Activated T-helper 2 cell treated with anti-CD3 and anti-CD28 coated beads, Interferon-gamma antibody, Interleukin-2, Interleukin-4, amounts not matched to agents 10 μg/mL and 5 μg/mL and 100 μg/mL, durations not matched to agents 14 hours and 24 hours and 36 hours (primary cell): Measurements from ENCODE around the gene LOXL1. TPM values are rescaled to one million over a fixed set of nuclear protein-coding genes. Genes with fewer than 3 reads are reported as not detected.
"Not testable (repeated sequence)": the region's sequence is repeated elsewhere in the genome, so short reads cannot be mapped to it uniquely, and the experiment has no call there.

Experiments
- DNase-seq: peaks from one replicate; pipeline ENCODE4 v3.0.0; 2021; ENCODE audit warnings: low spot score
- H3K27ac Mint-ChIP-seq: one replicate; pipeline ENCODE4 v1.8.0; 2021; ENCODE audit warnings: mixed read lengths
- H3K27me3 Mint-ChIP-seq: one replicate; pipeline ENCODE4 v1.8.0; 2021; ENCODE audit warnings: low read depth, mixed read lengths
- H3K36me3 Mint-ChIP-seq: one replicate; pipeline ENCODE4 v1.8.0; 2021; ENCODE audit warnings: low read depth, mixed read lengths
- H3K4me1 Mint-ChIP-seq: one replicate; pipeline ENCODE4 v1.8.0; 2021; ENCODE audit warnings: low read depth, mixed read lengths
- H3K4me3 Mint-ChIP-seq: one replicate; pipeline ENCODE4 v1.8.0; 2021; ENCODE audit warnings: low read depth, mild to moderate bottlenecking, moderate library complexity, mixed read lengths
- H3K9me3 Mint-ChIP-seq: one replicate; pipeline ENCODE4 v1.8.0; 2021; ENCODE audit warnings: mixed read lengths
- intact Hi-C: fragments of 100-400 bp; cut with micrococcal nuclease; formaldehyde crosslinking; loops from one replicate; pipeline ENCODE4 v1.15.1; 2023
- total RNA-seq: library from RNA; stranded (reverse); gene quantifications from 2 replicates; pipeline ENCODE4 v1.2.3, GENCODE V29; 2022

The LOXL1 gene
- total RNA-seq, 1 donor from 2014 or later, result 0.84 TPM

DNA sequence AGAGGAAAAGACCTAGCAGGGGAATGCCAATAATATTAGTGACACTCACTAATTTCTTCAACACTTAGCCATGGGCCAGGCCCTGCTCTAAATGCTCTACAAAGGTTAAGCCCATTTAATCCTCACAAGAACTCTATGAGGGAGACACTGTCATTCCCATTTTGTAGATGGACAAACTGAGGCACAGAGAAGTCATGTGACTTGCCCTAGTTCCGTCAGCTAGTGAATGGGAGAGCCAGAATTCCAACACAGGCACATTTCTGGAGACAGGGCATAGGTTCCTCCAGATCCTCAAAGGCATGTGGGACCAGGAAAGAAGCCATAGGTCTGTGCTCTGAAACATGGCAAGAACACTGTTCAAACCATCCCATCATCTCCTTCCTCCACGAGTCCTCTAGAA, 31.5 kb downstream of the LOXL1 start:
- Mint-ChIP-seq H3K4me1 (peaks cover 28% of the 10 kb centered on the region), H3K27ac (no peak overlapping the region), H3K9me3 (no peaks in the 10 kb centered on the region), H3K27me3 (no peaks in the 10 kb centered on the region), H3K4me3 (no peak overlapping the region), H3K36me3 (no peaks in the 10 kb centered on the region)
- DNase-seq, result no peak
- intact Hi-C loops, result no loop called here

DNA sequence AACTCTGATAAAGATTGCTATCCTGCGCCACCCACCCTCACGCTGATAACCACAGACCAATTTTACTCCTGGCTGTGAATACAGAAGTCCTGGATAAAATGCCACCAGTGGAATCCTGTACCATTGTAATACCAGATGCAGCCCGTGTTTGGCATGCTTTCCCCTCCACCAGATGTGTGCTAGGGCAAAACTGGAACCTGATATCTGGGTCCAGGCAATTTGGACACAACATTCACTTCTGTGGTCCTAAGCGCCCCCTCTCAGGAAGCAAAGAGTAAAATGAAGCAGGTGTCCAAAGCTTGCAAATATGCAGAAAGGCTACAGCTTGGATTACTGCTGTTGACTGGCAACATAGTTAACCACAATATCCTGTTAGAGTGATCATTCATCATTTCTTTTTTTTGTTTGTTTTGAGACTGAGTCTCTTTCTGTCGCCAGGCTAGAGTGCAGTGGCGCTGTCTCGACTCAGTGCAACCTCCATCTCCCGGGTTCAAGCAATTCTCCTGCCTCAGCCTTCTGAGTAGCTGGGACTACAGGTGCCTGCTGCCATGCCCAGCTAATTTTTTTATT, 32.8 kb downstream of the LOXL1 start:
- intact Hi-C loops, result no loop called here
- Mint-ChIP-seq H3K27ac (peak overlapping the region; percentile 24), H3K9me3 (no peaks in the 10 kb centered on the region), H3K27me3 (no peaks in the 10 kb centered on the region), H3K4me3 (peak overlapping the region; percentile 27), H3K36me3 (no peaks in the 10 kb centered on the region), H3K4me1 (peaks cover 28% of the 10 kb centered on the region)
- DNase-seq, result peak; percentile 26

DNA sequence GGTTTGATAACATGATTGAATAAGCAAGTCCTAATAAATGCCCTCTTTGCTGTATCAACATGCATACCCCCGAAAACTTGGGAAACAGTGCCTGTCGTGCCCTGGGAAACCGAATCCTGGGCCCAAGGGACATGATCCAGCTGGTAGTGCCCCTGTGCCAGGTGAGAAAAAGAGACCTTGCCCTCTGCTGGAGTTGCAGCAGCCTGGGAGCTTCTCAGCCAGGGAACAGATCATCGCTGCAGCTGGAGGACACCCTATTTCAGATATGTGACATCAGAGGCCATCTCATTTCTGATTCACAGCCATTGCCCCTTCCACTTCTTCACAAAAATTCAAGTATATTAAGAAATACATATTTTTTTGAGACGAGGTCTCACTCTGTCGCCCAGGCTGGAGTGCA, 33.5 kb downstream of the LOXL1 start:
- Mint-ChIP-seq H3K36me3 (no peaks in the 10 kb centered on the region), H3K4me1 (peaks cover 31% of the 10 kb centered on the region), H3K9me3 (no peaks in the 10 kb centered on the region), H3K27ac (peak overlapping the region; percentile 24), H3K4me3 (peak overlapping the region; percentile 27), H3K27me3 (no peaks in the 10 kb centered on the region)
- DNase-seq, result no peak
- intact Hi-C loops, result no loop called here

DNA sequence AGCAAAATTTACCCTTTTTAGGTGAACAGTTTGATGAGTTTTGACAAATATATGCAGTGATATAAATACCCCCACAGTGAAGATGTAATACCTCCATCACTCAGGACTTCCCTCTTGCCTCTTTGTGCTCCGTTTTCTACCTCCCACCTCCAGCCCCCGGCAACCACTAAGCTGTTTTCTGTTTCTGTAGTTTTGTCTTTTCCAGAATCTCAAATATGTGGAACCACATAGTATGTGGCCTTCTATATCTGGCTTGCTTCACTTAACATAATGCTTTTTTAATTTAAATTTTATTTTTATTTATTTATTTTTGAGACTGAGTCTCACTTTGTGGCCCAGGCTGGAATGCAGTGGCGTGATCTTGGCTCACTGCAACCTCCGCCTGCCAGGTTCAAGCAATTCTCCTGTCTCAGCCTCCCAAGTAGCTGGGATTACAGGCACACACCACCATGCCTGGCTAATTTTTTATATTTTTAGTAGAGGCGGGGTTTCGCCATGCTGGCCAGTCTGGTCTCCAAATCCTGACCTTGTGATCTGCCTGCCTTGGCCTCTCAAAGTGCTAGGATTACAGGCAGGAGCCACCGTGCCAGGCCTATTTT, 34.3 kb downstream of the LOXL1 start:
- H3K36me3 Mint-ChIP-seq, DNase-seq, H3K4me3 Mint-ChIP-seq, H3K27ac Mint-ChIP-seq, H3K9me3 Mint-ChIP-seq, intact Hi-C loops, H3K27me3 Mint-ChIP-seq: not testable (repeated sequence)
- H3K4me1 Mint-ChIP-seq, result peaks cover 38% of the 10 kb centered on the region

DNA sequence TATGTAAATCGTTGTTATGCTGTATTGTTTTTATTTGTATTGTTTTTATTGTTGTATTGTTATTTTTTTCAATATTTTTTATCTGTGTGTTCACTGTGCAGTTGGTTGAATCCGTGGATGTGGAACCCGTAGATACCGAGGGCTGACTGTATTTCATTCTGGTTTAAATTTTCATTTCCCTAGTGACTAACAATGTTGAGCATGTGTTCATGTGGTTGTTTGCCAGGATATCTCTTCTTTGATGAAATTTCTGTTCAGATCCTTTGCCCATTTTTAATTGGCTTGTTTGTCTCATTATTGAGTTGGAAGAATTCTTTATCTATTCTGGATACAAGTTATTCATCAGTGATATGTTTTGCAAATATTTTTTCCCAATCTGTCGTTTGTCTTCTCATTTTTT, 36.2 kb downstream of the LOXL1 start:
- Mint-ChIP-seq H3K4me1 (peaks cover 45% of the 10 kb centered on the region), H3K27ac (no peak overlapping the region), H3K27me3 (no peaks in the 10 kb centered on the region), H3K36me3 (no peaks in the 10 kb centered on the region), H3K4me3 (no peak overlapping the region), H3K9me3 (no peaks in the 10 kb centered on the region)
- DNase-seq, result no peak
- intact Hi-C loops, result no loop called here

DNA sequence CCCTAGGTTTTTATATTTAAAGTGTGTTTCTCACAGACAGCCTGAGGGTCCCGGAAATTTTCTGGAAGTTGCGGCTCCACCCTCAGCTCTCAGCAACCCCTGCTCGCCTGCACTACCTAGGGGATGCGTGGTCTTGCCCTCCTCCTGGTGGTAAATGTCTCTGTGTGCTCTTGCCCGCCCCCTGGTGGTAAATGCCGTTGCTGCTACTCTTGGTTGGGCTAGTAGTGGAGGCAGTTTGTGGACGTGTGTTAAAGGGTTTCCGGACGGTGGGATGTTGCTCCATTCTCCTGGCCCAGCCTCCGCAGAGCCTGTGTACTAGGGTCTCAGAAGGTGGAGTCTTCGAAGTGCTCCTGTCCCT, 38.5 kb downstream of the LOXL1 start:
- Mint-ChIP-seq H3K36me3 (no peaks in the 10 kb centered on the region), H3K9me3 (no peaks in the 10 kb centered on the region), H3K4me1 (peaks cover 36% of the 10 kb centered on the region), H3K27me3 (no peaks in the 10 kb centered on the region), H3K27ac (peak overlapping the region; percentile 80), H3K4me3 (peak overlapping the region; percentile 72)
- peak; percentile 78 for DNase-seq
- intact Hi-C loops, result loop anchor here (1.0 to 5.0 kb wide), 5 partner anchors 13 to 67 kb away; partner anchors contain the start of gene PML

DNA sequence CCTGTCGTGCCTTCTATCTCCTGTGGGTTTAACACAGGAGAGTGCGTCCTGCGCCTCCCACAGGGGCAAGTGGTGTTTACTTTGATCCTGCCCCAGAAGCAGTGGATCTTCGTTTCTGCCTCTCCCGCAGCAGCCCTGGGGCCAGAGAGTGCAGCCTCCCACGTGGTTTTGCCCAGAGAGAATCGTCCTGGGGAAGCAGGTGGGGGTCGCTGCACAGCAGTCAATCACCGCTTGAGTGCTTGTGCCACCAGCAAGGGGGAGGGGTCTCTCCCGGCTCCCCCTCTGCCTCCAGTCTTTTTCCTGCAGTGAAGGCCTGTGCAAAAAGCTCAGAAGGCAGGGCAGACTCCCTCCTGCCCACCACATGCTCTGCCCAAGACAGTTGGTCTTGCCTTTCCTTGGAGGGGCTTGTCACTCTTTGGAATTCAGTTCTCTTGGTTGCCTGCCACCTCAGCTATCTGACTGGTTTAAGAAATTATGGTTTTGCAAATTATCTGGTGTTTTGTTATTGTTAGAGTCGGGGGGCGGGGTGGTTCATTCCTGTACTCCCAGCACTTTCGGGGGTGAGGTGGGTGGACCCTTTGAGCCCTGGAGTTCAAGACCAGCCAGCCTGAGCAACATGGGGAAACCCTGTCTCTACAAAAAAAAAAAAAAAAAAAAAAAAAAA, 39.0 kb downstream of the LOXL1 start:
- Mint-ChIP-seq H3K4me1 (peaks cover 35% of the 10 kb centered on the region), H3K4me3 (peak overlapping the region; percentile 72), H3K9me3 (no peaks in the 10 kb centered on the region), H3K36me3 (no peaks in the 10 kb centered on the region), H3K27me3 (no peaks in the 10 kb centered on the region), H3K27ac (peak overlapping the region; percentile 80)
- intact Hi-C loops, result loop anchor here (2.0 to 5.0 kb wide), 3 partner anchors 30 to 42 kb away; partner anchors contain the start of gene PML
- DNase-seq, result no peak

DNA sequence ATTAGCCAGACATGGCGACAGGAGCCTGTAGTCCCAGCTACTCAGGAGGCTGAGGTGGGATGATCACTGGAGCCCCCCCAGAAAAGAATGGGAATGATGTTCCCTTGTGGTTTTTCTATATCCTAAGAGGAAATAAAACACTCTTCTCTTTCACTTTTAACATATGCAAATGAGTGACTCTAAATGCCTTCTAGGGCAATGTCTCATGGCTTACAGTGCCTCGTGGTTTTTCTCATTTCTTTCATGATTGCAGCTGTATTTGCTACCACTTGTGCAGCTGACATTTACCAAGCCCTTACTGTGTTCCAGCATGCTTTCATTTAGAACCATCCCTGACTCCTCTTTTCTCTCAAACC, 39.5 kb downstream of the LOXL1 start:
- Mint-ChIP-seq H3K36me3 (no peaks in the 10 kb centered on the region), H3K27me3 (no peaks in the 10 kb centered on the region), H3K4me1 (peaks cover 35% of the 10 kb centered on the region), H3K4me3 (peak overlapping the region; percentile 22), H3K27ac (peak overlapping the region; percentile 78), H3K9me3 (no peaks in the 10 kb centered on the region)
- intact Hi-C loops, result loop anchor here (2.0 to 5.0 kb wide), 3 partner anchors 29 to 42 kb away; partner anchors contain the start of gene PML
- DNase-seq, result no peak

DNA sequence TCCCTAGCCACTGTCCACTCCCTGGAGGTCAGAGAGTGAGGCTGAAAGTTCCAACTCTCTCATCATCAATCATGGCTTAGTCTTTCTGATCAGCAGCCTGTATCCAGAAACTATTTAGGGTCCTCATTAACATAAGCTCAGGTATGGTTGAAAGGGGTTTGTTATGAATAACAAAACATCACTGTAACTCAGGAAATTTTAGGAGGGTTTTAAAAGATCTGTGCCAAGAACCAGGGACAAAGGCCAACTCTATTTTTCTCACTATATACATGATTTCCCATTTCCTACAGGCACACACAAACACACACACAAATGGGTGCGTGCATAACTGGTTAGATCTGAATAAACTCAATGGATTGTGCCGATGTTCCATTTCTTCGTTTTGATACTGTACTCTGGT, 42.2 kb downstream of the LOXL1 start:
- H3K9me3 Mint-ChIP-seq, result no peaks in the 10 kb centered on the region
- no peaks in the 10 kb centered on the region for H3K27me3 Mint-ChIP-seq
- intact Hi-C loops, result loop anchor here (5.0 kb wide), 1 partner anchor 39 kb away; no protein-coding TSS in a partner anchor
- no peak for DNase-seq
- H3K27ac Mint-ChIP-seq, result no peak overlapping the region
- no peaks in the 10 kb centered on the region for H3K36me3 Mint-ChIP-seq
- no peak overlapping the region for H3K4me3 Mint-ChIP-seq
- peaks cover 41% of the 10 kb centered on the region for H3K4me1 Mint-ChIP-seq

DNA sequence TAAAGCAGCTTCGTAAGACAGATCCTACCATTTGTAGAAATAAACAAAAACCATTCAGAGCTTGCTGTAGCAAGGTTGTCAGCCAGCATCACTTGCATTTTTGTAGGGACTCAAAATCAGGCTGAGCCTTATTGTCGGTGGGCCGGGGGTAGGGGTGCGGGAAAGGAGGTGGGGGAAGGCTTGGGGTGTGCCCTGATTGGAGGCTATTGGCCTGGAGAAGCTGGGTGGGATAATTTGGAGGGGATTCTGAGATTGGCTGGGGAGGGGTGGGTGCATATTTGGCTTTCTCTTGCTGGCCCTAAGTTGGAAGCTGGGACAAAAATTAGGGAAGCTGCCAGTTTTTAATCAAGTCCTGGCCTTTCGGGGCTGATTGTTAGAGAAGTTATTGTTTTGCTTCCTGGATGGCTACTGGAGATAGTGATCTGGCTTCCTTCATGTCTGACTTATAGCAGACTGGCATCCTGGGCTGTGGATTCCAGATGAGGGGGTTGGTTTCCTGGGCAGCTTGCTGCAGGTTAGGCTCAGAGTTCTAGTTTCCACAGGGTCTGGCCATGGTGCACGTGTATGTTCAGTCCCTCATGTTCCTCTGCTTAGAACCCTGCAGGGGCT, 43.0 kb downstream of the LOXL1 start:
- H3K9me3 Mint-ChIP-seq, result no peaks in the 10 kb centered on the region
- H3K4me1 Mint-ChIP-seq, result peaks cover 42% of the 10 kb centered on the region
- H3K27me3 Mint-ChIP-seq, result no peaks in the 10 kb centered on the region
- intact Hi-C loops, result loop anchor here (5.0 kb wide), 1 partner anchor 38 kb away; no protein-coding TSS in a partner anchor
- no peaks in the 10 kb centered on the region for H3K36me3 Mint-ChIP-seq
- DNase-seq, result no peak
- H3K27ac Mint-ChIP-seq, result no peak overlapping the region
- H3K4me3 Mint-ChIP-seq, result no peak overlapping the region

DNA sequence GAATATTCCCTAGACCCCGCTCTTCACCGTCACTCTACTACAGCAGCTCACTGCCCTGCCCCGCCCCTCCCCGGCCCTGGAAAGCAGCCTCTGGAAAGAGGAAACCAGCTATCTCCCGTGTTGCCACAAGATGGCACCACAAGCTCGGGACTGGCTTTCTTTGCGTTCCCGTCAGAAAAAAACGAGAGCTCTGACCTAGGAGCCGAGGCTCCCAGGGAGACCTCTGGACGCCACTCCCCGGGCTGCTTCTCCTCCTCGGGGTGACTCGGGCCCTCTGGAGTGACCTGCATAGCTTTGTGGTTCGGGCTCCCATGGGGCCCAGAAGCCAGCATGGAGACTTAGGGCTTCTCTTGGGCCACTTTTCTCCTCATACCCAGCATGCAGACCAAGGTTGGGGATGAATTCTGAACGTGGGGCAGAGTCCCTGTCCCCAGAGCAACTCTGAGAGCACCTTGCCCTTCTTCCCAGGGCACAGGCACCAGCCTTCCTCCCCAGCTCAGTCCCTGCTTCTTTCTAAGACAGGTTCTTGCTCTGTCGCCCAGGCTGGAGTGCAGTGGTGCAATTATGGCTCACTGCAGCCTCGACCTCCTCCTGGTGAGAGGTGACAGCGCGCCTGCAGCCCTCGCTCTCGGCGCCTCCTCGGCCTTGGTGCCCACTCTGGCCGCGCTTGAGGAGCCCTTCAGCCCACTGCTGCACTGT, 46.9 kb downstream of the LOXL1 start:
- no peaks in the 10 kb centered on the region for H3K9me3 Mint-ChIP-seq
- H3K4me3 Mint-ChIP-seq, result no peak overlapping the region

DNA sequence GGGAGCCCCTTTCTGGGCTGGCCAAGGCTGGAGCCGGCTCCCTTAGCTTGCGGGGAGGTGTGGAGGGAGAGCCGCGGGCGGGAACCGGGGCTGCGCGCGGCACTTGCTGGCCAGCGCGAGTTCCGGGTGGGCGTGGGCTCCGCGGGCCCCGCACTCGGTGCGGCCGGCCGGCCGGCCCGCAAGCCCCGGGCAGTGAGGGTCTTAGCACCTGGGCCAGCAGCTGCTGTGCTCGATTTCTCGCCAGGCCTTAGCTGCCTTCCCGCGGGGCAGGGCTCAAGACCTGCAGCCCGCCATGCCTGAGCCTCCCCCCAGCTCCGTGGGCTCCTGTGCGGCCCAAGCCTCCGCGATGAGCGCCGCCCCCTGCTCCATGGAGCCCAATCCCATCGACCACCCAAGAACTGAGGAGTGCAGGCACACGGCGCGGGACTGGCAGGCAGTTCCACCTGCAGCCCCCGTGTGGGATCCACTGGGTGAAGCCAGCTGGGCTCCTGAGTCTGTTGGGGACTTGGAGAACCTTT, 47.5 kb downstream of the LOXL1 start:
- not testable (repeated sequence) for H3K4me3 Mint-ChIP-seq
- intact Hi-C loops, result loop anchor here (2.0 to 5.0 kb wide), 2 partner anchors 23 to 154 kb away; no protein-coding TSS in a partner anchor

More for the DNA sequence above, 46.9 kb downstream of the LOXL1 start:
- Mint-ChIP-seq H3K36me3 (no peaks in the 10 kb centered on the region), H3K27ac (no peak overlapping the region), H3K27me3 (peaks cover 6% of the 10 kb centered on the region), H3K4me1 (peaks cover 34% of the 10 kb centered on the region)
- intact Hi-C loops, result loop anchor here (2.0 to 5.0 kb wide), 2 partner anchors 24 to 154 kb away; no protein-coding TSS in a partner anchor
- peak; percentile 74 for DNase-seq

More for the DNA sequence above, 47.5 kb downstream of the LOXL1 start:
- H3K9me3 Mint-ChIP-seq, DNase-seq, H3K27me3 Mint-ChIP-seq, H3K27ac Mint-ChIP-seq, H3K36me3 Mint-ChIP-seq: not testable (repeated sequence)
- peaks cover 29% of the 10 kb centered on the region for H3K4me1 Mint-ChIP-seq
